ENCODE measurements around the gene TSPAN4.
A peak's percentile ranks its signal among the peaks of the same experiment; 100 is the strongest.

The TSPAN4 gene

DNA sequence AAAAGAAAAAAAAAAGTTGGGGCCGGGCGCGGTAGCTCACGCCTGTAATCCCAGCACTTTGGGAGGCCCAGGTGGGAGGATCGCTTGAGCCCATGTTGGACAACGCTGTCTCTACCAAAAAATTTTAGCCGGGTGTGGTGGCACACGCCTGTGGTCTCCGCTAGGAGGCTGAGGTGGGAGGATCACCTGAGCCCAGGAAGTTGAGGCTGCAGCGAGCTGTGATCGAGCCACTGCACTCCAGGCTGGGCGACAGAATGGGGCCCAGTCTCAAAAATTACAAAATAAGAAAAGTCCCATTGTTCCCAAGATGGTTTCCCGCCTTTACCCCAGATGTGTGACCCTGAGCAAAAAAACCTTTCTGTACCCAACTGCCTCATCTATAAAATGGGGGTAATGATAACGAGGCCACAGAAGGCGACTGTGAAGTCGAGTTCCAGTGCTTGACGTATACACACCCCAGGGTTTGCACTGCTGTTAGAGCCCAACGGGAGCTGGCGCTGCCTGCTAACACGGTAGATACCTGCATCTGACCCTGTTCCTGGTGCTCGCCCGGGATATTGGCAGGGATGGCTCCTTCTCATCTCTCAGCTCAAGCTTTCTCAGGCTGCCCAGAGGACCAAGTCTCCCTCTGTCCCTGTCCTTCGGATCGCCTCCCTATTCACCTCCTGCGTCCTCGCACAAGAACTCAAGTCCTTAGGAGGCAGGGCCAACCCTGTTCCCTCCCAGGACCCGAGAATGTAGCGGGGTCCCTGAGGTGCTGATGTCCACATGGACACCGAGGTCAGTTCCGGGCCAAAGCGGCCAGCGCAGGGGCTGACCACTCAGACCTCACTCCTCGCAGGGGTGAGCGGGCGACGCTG is 34.0 kb upstream of the TSPAN4 start:
- Histone ChIP-seq H3K27me3 (ENCODE audit: control insufficient read depth in 2 of 2, insufficient read depth in 2 of 2, low read length in 2 of 2) (no peaks in the 10 kb centered on the region), H3K9me3 (ENCODE audit: control insufficient read depth in 2 of 2, low read length in 2 of 2) (no peaks in the 10 kb centered on the region), H3K36me3 (ENCODE audit: control insufficient read depth in 2 of 2, insufficient read depth in 2 of 2, low read length in 2 of 2) (peaks cover 16 to 26% of the 10 kb centered on the region in 2 donors), H3K9ac (ENCODE audit: low read depth in 1 of 2, low read length in 2 of 2) (peak overlapping the region; percentile 97 to 100), H3K27ac (ENCODE audit: low read depth in 2 of 2, low read length in 2 of 2) (peak overlapping the region; percentile 99), H3K4me3 (ENCODE audit: low read length in 2 of 2) (peak overlapping the region; percentile 94 to 96), H3K4me1 (ENCODE audit: control insufficient read depth in 2 of 2, insufficient read depth in 2 of 2, low read length in 2 of 2) (peaks cover 36 to 40% of the 10 kb centered on the region in 2 donors)

DNA sequence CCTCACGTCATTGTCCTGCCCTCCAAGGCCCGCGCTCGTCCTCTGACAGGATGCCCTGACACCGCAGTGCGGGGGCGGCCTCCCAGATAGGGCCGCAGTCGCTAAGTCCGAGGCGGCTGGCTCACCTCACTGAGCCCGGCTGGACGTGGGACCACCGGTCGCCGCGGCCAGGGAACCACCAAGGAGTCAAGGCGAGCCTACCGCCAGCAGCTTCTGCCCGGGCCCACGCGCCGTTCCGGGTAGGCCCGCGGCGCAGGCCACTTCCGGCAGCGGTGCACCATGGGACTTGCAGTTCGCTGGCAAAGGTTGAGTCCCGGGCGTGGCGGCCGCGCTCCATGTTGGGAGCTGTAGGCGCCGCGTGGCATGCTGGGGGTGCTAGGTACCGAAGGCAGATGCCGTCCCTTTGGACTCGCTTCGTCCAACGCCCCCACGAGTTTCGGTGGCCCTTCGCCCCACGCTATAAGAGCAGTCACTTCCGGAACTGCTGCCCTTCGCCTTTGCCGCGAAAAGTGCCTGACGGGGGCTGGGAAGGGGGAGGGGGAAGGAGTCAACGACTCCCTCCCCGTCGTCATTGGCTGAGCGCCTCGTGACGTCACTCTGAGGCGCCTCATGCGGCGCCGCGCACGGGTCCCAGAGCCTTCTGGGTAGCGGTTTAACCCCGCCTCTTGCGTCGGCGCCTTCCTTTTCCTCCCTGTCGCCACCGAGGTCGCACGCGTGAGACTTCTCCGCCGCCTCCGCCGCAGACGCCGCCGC is 33.2 kb upstream of the TSPAN4 start, which contains the start of gene RPLP2:
Gene RPLP2, plus strand, starts transcription at position 681 of the 753 bp plus-strand sequence. CDS start 268 bp downstream, outside the sequence.
- peak within 1 kb of the TSS; percentile 94 to 96 for H3K4me3 ChIP-seq (ENCODE audit: low read length in 2 of 2)
- peaks cover 30 to 32% of the 10 kb centered on the region in 2 donors for H3K4me1 ChIP-seq (ENCODE audit: control insufficient read depth in 2 of 2, insufficient read depth in 2 of 2, low read length in 2 of 2)
- H3K27ac ChIP-seq (ENCODE audit: low read depth in 2 of 2, low read length in 2 of 2): peak within 1 kb of the TSS; percentile 99
- H3K36me3 ChIP-seq (ENCODE audit: control insufficient read depth in 2 of 2, insufficient read depth in 2 of 2, low read length in 2 of 2): peaks cover 16 to 29% of the 10 kb centered on the region in 2 donors
- H3K9ac ChIP-seq (ENCODE audit: low read depth in 1 of 2, low read length in 2 of 2): peak within 1 kb of the TSS; percentile 97 to 100
- no peaks in the 10 kb centered on the region for H3K27me3 ChIP-seq (ENCODE audit: control insufficient read depth in 2 of 2, insufficient read depth in 2 of 2, low read length in 2 of 2)
- no peaks in the 10 kb centered on the region for H3K9me3 ChIP-seq (ENCODE audit: control insufficient read depth in 2 of 2, low read length in 2 of 2)

- H3K4me3 ChIP-seq (ENCODE audit: low read length in 2 of 2): peak overlapping the region; percentile 94 to 96
- H3K9ac ChIP-seq (ENCODE audit: low read depth in 1 of 2, low read length in 2 of 2): peak overlapping the region; percentile 97 to 100
- H3K36me3 ChIP-seq (ENCODE audit: control insufficient read depth in 2 of 2, insufficient read depth in 2 of 2, low read length in 2 of 2): peaks cover 16 to 29% of the 10 kb centered on the region in 2 donors
- H3K4me1 ChIP-seq (ENCODE audit: control insufficient read depth in 2 of 2, insufficient read depth in 2 of 2, low read length in 2 of 2): peaks cover 25 to 28% of the 10 kb centered on the region in 2 donors
- peak overlapping the region; percentile 99 for H3K27ac ChIP-seq (ENCODE audit: low read depth in 2 of 2, low read length in 2 of 2)
- H3K9me3 ChIP-seq (ENCODE audit: control insufficient read depth in 2 of 2, low read length in 2 of 2): no peaks in the 10 kb centered on the region
- H3K27me3 ChIP-seq (ENCODE audit: control insufficient read depth in 2 of 2, insufficient read depth in 2 of 2, low read length in 2 of 2): no peaks in the 10 kb centered on the region
Measured at GRCh38 chr11:810040-810567, 32.5 kb upstream of the TSPAN4 start.

- Histone ChIP-seq H3K9ac (ENCODE audit: low read depth in 1 of 2, low read length in 2 of 2) (peak overlapping the region; percentile 97 to 100), H3K4me1 (ENCODE audit: control insufficient read depth in 2 of 2, insufficient read depth in 2 of 2, low read length in 2 of 2) (peaks cover 25% of the 10 kb centered on the region in 2 donors), H3K9me3 (ENCODE audit: control insufficient read depth in 2 of 2, low read length in 2 of 2) (no peaks in the 10 kb centered on the region), H3K36me3 (ENCODE audit: control insufficient read depth in 2 of 2, insufficient read depth in 2 of 2, low read length in 2 of 2) (peaks cover 16 to 30% of the 10 kb centered on the region in 2 donors), H3K27ac (ENCODE audit: low read depth in 2 of 2, low read length in 2 of 2) (no peak overlapping the region), H3K4me3 (ENCODE audit: low read length in 2 of 2) (peak overlapping the region in 1 of 2 donors; percentile 94), H3K27me3 (ENCODE audit: control insufficient read depth in 2 of 2, insufficient read depth in 2 of 2, low read length in 2 of 2) (no peaks in the 10 kb centered on the region)
Measured at GRCh38 chr11:811446-812245, 31.0 kb upstream of the TSPAN4 start.

DNA sequence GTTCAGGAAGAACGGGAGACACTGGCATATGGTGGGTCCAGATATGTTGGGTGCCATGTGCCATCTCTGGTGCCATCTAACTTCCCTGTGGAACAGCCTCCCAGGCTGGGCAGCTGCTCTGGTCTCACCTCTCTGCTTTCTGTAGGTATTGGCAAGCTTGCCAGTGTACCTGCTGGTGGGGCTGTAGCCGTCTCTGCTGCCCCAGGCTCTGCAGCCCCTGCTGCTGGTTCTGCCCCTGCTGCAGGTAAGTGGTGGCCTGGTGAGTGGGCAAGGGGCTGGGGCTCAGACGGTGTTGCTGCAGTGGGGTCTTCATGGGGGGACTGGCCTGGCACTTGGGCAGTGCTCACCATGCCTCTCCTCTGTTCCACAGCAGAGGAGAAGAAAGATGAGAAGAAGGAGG is 30.3 kb upstream of the TSPAN4 start:
- H3K9ac ChIP-seq (ENCODE audit: low read depth in 1 of 2, low read length in 2 of 2): no peak overlapping the region
- H3K27ac ChIP-seq (ENCODE audit: low read depth in 2 of 2, low read length in 2 of 2): no peak overlapping the region
- H3K36me3 ChIP-seq (ENCODE audit: control insufficient read depth in 2 of 2, insufficient read depth in 2 of 2, low read length in 2 of 2): peaks cover 16 to 30% of the 10 kb centered on the region in 2 donors

GRCh38 chr11:813072-813455 is 29.6 kb upstream of the TSPAN4 start:
- no peak overlapping the region for H3K9ac ChIP-seq (ENCODE audit: low read depth in 1 of 2, low read length in 2 of 2)
- no peak overlapping the region for H3K4me3 ChIP-seq (ENCODE audit: low read length in 2 of 2)
- no peaks in the 10 kb centered on the region for H3K9me3 ChIP-seq (ENCODE audit: control insufficient read depth in 2 of 2, low read length in 2 of 2)
- H3K36me3 ChIP-seq (ENCODE audit: control insufficient read depth in 2 of 2, insufficient read depth in 2 of 2, low read length in 2 of 2): peaks cover 16 to 30% of the 10 kb centered on the region in 2 donors
- H3K27me3 ChIP-seq (ENCODE audit: control insufficient read depth in 2 of 2, insufficient read depth in 2 of 2, low read length in 2 of 2): no peaks in the 10 kb centered on the region
- H3K4me1 ChIP-seq (ENCODE audit: control insufficient read depth in 2 of 2, insufficient read depth in 2 of 2, low read length in 2 of 2): peaks cover 25% of the 10 kb centered on the region in 2 donors
- H3K27ac ChIP-seq (ENCODE audit: low read depth in 2 of 2, low read length in 2 of 2): no peak overlapping the region

More for the DNA sequence above, 30.3 kb upstream of the TSPAN4 start:
- H3K4me1 ChIP-seq (ENCODE audit: control insufficient read depth in 2 of 2, insufficient read depth in 2 of 2, low read length in 2 of 2): peaks cover 25% of the 10 kb centered on the region in 2 donors
- no peaks in the 10 kb centered on the region for H3K9me3 ChIP-seq (ENCODE audit: control insufficient read depth in 2 of 2, low read length in 2 of 2)
- H3K4me3 ChIP-seq (ENCODE audit: low read length in 2 of 2): no peak overlapping the region
- no peaks in the 10 kb centered on the region for H3K27me3 ChIP-seq (ENCODE audit: control insufficient read depth in 2 of 2, insufficient read depth in 2 of 2, low read length in 2 of 2)

- Histone ChIP-seq H3K4me1 (ENCODE audit: control insufficient read depth in 2 of 2, insufficient read depth in 2 of 2, low read length in 2 of 2) (peaks cover 23 to 24% of the 10 kb centered on the region in 2 donors), H3K27ac (ENCODE audit: low read depth in 2 of 2, low read length in 2 of 2) (no peak overlapping the region), H3K9ac (ENCODE audit: low read depth in 1 of 2, low read length in 2 of 2) (no peak overlapping the region), H3K9me3 (ENCODE audit: control insufficient read depth in 2 of 2, low read length in 2 of 2) (no peaks in the 10 kb centered on the region), H3K36me3 (ENCODE audit: control insufficient read depth in 2 of 2, insufficient read depth in 2 of 2, low read length in 2 of 2) (peaks cover 16 to 30% of the 10 kb centered on the region in 2 donors), H3K27me3 (ENCODE audit: control insufficient read depth in 2 of 2, insufficient read depth in 2 of 2, low read length in 2 of 2) (no peaks in the 10 kb centered on the region), H3K4me3 (ENCODE audit: low read length in 2 of 2) (no peak overlapping the region)
Measured at GRCh38 chr11:813456-814096, 29.1 kb upstream of the TSPAN4 start.

DNA sequence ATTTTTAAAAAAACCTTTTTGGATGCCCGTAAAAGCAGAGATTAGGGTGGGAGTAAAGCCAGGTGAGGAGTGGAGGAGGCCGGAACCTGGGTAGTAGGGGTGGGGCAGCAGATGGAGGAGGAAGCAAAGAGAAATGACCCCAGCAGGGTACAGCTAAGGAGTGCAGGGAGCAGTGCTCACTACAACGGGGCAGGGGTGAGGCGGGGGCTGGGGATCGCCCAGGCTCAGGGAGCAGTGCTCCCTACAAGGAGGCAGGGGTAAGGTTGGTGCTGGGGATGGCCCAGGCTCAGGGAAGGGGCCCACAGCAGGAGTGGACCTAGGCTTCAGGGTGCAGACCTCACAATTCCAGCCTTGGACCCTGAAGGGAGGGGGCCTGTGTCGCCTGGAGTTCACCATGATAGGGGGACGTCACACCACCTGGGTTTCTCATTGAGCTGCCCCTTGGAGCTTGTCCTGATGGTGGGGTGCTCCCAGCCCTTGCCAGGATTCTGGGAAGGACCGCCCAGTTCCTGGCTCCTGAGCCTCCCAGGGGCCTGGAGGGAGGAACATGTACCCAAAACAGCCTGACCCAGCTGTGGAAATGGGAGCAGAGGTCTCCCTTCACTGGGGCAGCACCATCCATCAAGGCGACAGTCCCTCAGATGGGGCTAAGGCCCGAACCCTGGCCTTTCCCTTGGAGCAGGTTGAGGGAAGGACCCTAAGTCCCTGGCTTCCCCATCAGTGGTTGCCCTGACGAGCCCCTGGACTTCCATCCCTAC is 26.8 kb upstream of the TSPAN4 start:
- H3K27ac ChIP-seq (ENCODE audit: low read depth in 2 of 2, low read length in 2 of 2): no peak overlapping the region
- peaks cover 16 to 30% of the 10 kb centered on the region in 2 donors for H3K36me3 ChIP-seq (ENCODE audit: control insufficient read depth in 2 of 2, insufficient read depth in 2 of 2, low read length in 2 of 2)
- no peak overlapping the region for H3K4me3 ChIP-seq (ENCODE audit: low read length in 2 of 2)
- H3K4me1 ChIP-seq (ENCODE audit: control insufficient read depth in 2 of 2, insufficient read depth in 2 of 2, low read length in 2 of 2): peaks cover 26 to 29% of the 10 kb centered on the region in 2 donors
- no peak overlapping the region for H3K9ac ChIP-seq (ENCODE audit: low read depth in 1 of 2, low read length in 2 of 2)
- H3K27me3 ChIP-seq (ENCODE audit: control insufficient read depth in 2 of 2, insufficient read depth in 2 of 2, low read length in 2 of 2): no peaks in the 10 kb centered on the region
- no peaks in the 10 kb centered on the region for H3K9me3 ChIP-seq (ENCODE audit: control insufficient read depth in 2 of 2, low read length in 2 of 2)

- Histone ChIP-seq H3K36me3 (ENCODE audit: control insufficient read depth in 2 of 2, insufficient read depth in 2 of 2, low read length in 2 of 2) (peaks cover 16 to 28% of the 10 kb centered on the region in 2 donors), H3K4me1 (ENCODE audit: control insufficient read depth in 2 of 2, insufficient read depth in 2 of 2, low read length in 2 of 2) (peaks cover 26 to 29% of the 10 kb centered on the region in 2 donors), H3K4me3 (ENCODE audit: low read length in 2 of 2) (no peak overlapping the region), H3K27ac (ENCODE audit: low read depth in 2 of 2, low read length in 2 of 2) (no peak overlapping the region), H3K9ac (ENCODE audit: low read depth in 1 of 2, low read length in 2 of 2) (no peak overlapping the region), H3K9me3 (ENCODE audit: control insufficient read depth in 2 of 2, low read length in 2 of 2) (no peaks in the 10 kb centered on the region), H3K27me3 (ENCODE audit: control insufficient read depth in 2 of 2, insufficient read depth in 2 of 2, low read length in 2 of 2) (no peaks in the 10 kb centered on the region)
Measured at GRCh38 chr11:816433-816779, 26.2 kb upstream of the TSPAN4 start.

All from mucosa of rectum (tissue), 2 donors.